NT2/D1 (cell line): ENCODE results near the gene MNDA.

Experiments
- YY1 ChIP-seq: IDR thresholded peaks from 2 replicates; pipeline ENCODE4 v1.6.1; 2011; ENCODE audit not compliant: insufficient read length, insufficient read depth
- ZNF274 ChIP-seq: IDR thresholded peaks from 2 replicates; pipeline ENCODE4 v1.6.1; 2011; ENCODE audit warnings: mild to moderate bottlenecking, low read depth, low read length

- TF ChIP-seq YY1 (no peak), ZNF274 (no peak)
Observed at GRCh38 chr1:158814970-158815369, 16.2 kb upstream of the MNDA start.
